ENCODE measurements around the gene FAM111A.

The FAM111A gene

DNA sequence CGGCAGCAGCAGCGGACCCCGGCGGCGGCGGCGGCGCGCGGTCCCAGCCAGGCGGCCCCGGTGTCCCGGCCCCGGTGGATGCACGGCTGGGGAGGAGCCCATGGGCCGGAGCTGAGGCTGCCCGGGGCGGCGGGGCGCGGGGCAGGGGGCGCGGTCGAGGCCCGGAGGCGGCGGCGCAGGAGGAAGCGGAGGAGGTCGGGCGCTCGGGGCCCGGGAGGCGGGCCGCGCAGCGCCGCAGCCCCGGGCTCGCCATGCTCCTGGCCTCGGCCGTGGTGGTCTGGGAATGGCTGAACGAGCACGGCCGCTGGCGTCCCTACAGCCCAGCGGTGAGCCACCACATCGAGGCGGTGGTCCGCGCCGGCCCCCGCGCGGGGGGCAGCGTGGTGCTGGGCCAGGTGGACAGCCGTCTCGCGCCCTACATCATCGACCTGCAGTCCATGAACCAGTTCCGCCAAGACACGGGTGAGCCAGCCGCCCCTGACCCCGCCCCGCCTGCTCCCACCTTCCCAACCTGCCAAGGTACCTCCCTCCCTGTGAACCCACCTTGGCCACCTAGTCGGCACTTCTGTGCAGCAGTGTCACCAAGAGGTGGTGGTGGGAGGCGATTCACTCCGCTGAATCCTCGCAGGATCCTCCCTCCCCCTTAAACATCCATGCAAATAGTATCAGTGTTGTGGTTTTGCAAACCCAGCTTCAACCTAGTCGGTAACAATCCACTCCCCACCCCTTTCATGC is 29.9 kb downstream of the FAM111A start:
- TF ChIP-seq, protein P1, sequence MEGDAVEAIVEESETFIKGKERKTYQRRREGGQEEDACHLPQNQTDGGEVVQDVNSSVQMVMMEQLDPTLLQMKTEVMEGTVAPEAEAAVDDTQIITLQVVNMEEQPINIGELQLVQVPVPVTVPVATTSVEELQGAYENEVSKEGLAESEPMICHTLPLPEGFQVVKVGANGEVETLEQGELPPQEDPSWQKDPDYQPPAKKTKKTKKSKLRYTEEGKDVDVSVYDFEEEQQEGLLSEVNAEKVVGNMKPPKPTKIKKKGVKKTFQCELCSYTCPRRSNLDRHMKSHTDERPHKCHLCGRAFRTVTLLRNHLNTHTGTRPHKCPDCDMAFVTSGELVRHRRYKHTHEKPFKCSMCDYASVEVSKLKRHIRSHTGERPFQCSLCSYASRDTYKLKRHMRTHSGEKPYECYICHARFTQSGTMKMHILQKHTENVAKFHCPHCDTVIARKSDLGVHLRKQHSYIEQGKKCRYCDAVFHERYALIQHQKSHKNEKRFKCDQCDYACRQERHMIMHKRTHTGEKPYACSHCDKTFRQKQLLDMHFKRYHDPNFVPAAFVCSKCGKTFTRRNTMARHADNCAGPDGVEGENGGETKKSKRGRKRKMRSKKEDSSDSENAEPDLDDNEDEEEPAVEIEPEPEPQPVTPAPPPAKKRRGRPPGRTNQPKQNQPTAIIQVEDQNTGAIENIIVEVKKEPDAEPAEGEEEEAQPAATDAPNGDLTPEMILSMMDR (IDR thresholded peaks at IDR 0.05; ENCODE audit: low read depth, low read length), result no peak
- no peak for DNase-seq (ENCODE audit: extremely low read depth, low read depth)

DNA sequence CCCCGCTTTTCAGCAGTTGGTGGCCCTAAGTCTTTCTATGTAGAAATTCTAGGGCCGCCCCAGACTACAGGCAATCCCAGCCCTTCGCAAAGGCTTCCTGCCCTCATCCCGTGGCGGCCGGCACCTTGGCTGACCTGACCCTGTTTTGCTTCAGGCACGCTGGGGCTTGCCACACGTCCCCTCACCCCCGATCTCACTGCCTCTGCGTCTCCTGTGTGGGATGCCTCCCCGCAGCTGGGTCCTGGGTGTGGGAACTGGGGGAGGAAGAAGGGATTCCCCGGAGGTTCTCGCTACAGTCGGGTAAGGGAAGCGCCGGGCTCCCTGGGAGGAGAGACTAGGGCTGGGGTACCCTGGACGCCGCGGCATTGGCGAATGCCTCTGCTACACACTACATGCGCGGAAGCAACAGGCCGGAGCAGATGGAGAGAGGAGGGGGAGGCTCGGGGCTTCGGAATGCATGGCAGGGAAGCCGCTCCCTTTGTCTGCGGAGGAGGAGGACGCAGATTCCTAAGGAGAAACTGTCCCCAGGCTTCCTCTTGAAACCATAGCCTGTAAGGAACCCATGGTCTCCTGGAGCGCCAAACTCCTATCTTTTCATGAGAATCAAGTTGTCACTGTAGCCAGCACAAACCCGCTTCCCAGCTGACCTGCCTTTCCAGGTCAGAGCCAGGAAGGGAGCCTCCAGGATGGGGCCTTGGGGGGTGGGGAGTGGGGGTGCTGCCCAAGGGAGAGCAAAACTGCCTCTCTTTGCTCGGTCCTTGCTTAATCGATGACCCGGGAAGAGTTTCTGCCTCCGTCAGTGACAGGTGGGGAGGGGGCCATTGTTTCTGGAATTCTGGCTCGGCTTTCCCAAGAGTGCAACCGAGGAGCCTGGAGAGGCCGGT is 30.7 kb downstream of the FAM111A start:
- DNase-seq (ENCODE audit: extremely low read depth, low read depth), result no peak
- TF ChIP-seq, protein P1 (IDR thresholded peaks at IDR 0.05; ENCODE audit: low read depth, low read length), result no peak

DNA sequence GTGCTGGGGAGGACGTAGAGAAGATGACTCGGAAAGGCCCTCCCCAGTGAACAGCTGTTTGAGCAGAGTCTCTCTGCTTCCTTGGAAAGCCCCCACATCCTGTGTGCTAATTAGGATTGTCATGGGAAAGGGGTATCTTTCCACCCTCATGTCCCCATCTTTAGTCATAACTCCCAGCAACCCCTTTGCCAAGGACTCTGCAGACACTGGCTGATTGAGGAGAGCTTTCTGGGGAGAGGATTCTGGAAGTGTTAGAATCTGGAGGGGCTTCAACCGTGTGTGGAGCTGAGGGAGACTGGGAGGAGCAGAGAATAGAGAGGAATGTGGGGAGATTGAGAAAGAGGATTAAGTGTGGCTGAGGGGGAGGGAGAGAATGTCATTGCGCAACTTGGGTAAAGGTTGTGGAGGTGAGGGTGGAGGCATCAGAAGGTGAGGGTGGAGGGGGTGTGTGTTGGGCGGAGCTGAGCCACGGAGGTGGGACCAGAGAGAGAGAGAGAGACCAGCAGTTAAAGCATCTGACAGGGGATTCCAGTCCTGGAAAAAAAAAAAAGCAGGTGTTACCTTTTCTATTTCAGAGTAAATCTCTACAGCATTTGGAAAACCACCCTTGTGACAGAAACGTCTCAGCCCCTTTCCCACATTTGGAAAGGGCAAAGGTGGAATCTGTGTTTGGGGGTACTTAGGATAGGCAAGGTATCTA is 31.5 kb downstream of the FAM111A start:
- no peak for DNase-seq (ENCODE audit: extremely low read depth, low read depth)
- TF ChIP-seq, protein P1 (IDR thresholded peaks at IDR 0.05; ENCODE audit: low read depth, low read length), result no peak

DNA sequence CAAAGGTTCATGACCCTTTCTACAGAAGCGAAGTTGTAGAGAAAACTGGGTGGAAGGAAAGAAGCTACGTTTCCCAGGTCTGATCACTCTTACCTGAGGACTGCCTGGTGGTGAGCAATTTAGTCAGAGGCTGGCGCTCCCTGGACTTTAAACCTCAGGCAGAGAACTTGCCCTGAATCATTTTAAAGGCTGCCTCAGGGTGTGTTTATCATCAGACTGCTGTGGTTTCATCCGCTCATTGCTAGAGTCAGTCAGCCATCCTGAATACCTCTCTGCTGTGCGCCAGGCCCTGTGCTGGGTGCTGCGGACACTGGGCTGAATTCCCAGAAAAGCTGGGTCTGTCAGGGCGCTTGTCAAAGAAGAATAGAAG is 32.0 kb downstream of the FAM111A start:
- DNase-seq (ENCODE audit: extremely low read depth, low read depth), result no peak

DNA sequence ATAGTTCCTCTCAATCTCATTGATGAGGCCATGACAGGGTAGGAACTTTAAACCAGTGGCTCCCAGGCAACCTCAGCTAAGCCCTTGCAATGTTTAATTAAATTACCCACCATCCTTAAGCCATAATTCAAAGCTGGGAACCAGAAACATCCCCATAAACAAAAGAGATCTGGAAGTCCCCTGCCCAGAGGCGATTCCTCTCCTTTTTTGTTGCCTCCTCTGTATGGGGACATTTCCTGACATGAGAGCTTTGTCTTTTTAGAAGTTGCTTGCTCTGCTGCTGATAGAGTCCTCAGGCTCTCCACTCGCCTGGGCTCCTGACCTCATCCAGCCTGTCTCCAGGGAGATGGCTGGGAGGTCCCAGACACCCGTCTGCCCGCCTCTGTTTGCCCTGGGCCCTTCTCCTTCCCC is 32.4 kb downstream of the FAM111A start:
- no peak for DNase-seq (ENCODE audit: extremely low read depth, low read depth)
- TF ChIP-seq, protein P1 (IDR thresholded peaks at IDR 0.05; ENCODE audit: low read depth, low read length), result no peak

More for the DNA sequence above, 32.0 kb downstream of the FAM111A start:
- TF ChIP-seq, protein P1 (IDR thresholded peaks at IDR 0.05; ENCODE audit: low read depth, low read length), result no peak

- TF ChIP-seq, protein P1 (IDR thresholded peaks at IDR 0.05; ENCODE audit: low read depth, low read length), result no peak
- DNase-seq (ENCODE audit: extremely low read depth, low read depth), result no peak
Observed at GRCh38 chr11:59176330-59176729, 33.7 kb downstream of the FAM111A start.

Data from AG09319 (cell line).